NCI-H1417 treated with DMSO at 0.1 percent for 48 hours (cell line): ENCODE measurements around the gene DTX2.
"Not testable (repeated sequence)": the region's sequence is repeated elsewhere in the genome, so short reads cannot be mapped to it uniquely, and the experiment has no call there.

Experiments used
- DNase-seq: peaks from one replicate; lab custom pipeline; 2025; lab: John Stamatoyannopoulos, UW

Gene DTX2

DNA sequence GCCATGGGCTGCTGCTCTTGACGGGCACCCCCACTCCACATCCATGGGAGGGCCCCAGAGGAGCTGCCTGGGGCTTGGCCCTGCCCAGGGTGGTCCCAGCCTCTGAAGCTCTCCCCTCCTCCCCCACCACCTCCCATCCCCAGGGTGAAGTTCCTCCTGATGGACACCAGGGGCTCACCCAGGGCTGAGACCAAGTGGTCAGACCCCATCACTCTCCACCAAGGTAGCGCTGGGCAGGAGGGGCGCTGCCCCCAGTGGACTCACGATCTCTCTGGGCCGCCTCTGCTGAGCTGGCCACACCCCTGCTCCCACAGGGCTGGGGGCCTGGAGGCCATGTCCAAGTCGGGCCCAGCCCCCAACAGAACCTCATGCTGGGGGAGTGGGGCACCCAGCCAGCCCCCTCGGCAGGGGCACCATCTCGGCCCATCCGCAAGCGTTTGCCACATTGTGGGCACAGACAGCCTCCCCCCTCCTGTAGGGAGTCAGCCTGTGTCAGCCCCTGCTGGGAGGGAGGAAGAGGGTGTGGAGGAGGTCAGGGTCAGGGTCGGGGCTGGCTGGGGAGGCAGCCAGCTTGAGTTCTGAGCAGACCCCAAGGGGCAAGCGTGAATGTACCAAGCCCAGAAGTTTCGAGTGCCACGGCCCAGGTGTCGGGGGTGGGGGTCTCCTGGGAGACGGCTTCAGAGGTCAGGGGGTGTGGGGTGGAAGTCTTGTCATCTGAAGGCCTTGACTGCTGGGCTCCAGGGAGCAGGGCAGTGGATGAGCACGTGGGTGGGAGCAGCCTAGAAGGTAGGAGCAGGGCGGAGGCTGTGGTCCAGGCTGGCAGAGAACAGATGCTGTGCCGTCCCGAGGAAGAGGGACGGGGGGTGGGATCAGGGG lies 51.7 kb downstream of the DTX2 start:
- DNase-seq = no peak

DNA sequence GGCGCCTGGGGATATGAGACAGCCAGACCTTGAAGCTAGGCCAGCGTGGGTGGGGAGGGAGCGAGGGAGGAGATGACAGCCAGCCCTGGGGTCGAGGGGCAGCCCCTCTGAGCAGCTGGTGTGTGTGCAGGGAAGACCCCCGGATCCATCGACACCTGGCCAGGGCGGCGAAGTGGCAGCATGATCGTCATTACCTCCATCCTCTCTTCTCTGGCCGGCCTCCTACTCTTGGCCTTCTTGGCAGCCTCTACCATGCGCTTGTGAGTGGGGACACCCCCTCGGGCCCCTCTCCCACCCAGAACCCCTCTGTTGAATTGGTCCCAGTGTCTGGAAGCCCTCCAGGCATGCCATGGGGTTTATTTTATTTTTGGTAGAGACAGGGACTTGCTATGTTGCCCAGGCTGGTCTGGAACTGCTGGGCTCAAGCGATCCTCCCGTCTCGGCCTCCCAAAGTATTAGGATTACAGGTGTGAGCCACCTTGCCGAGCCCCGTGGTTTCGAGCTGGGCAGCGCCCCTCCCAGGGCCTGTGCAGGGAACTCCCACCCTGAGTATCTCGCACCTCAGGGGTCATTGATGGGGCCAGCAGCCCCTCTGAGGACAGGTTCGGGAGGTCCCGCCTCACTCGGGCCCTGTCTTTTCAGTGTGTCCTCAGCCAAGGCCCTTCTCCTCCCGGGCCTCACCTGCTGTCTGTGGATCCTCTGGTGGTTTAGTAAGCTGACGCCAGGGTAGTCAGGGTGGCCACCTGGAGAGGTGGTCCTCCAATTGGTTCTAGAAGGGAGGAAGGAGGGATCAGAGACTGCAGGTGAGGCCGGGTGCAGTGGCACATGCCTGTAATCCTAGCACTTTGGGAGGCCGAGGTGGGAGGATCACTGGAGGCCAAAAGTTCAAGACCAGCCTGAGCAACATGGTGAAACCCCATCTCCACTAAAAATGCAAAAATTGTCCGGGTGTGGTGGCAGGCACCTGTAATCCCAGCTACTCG lies 52.6 kb downstream of the DTX2 start:
- DNase-seq = no peak

DNA sequence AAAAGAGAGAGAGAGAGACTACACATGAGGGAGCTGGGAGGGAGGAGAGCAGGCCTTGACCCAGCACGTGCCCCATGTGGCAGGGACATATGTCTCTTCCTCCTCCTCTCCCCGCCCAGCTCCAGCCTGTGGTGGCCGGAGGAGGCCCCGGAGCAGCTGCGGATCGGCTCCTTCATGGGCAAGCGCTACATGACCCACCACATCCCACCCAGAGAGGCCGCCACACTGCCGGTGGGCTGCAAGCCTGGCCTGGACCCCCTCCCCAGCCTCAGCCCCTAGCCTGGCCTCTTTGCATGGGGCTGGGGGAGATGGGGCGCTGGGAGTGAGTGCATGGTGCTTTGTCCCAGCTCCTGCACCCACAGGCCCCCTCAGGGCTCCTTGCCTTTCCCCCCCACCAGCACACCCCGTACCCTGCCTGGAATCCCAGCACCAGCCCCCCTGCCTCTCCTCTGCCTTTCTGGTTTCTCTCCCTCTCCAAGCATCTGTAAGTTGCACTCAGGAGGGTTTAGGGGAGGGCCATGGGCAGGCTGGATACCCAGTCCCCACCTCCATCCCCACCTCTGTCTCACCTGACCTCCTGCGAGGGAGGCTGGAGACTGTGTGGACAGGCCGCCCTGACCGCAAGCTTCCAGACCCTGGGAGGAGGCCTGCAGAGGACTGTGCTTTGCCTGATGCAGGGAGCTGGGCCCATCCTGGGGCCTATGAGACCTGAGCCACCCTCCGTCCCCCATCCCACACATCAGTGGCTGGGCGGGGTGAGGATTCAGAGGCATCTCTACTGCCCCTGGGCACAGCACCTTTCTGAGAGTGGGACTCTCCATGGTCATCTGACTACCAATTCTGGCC lies 53.6 kb downstream of the DTX2 start:
- DNase-seq = no peak

GRCh38 chr7:76515999-76516443 lies 54.5 kb downstream of the DTX2 start:
- DNase-seq = no peak

- not testable (repeated sequence) for DNase-seq
Measured at GRCh38 chr7:76516932-76517331, 55.4 kb downstream of the DTX2 start.

- not testable (repeated sequence) for DNase-seq
Measured at GRCh38 chr7:76526183-76526582, 64.7 kb downstream of the DTX2 start.

- not testable (repeated sequence) for DNase-seq
Measured at GRCh38 chr7:76531643-76532042, 70.1 kb downstream of the DTX2 start.

GRCh38 chr7:76543197-76543596 lies 81.7 kb downstream of the DTX2 start, which contains the start of gene SPDYE16:
Gene SPDYE16 (minus strand): TSS chr7:76543297. CDS start chr7:76541459, 1,838 bp downstream.
- not testable (repeated sequence) for DNase-seq

- peak; percentile 31 for DNase-seq
Measured at GRCh38 chr7:76549025-76549854, 87.7 kb downstream of the DTX2 start.

DNA sequence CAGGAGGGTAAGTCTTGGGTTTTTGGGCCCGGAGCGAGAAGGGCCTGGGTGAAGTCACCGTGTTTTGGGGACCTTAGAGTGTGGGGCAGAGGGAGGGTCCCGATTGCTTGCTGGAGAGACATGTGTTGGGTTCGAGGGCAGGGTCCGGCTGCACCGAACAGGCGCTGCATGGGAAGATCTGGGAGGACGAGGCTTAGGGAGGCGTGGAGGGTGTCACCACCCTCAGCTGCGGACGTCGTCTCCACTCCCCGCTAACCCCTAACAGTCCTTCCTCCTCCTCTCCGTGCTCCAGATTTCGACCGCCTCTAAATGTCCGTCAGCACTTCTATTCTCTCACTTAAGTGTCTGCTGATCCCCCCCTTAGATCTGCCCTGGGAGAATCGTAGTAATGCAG lies 88.3 kb downstream of the DTX2 start:
- not testable (repeated sequence) for DNase-seq

GRCh38 chr7:76551992-76552391 lies 90.5 kb downstream of the DTX2 start:
- not testable (repeated sequence) for DNase-seq
